ENCODE results near the gene SUCO. TPM values are rescaled to one million over a fixed set of nuclear protein-coding genes. Genes with fewer than 3 reads are reported as not detected.

The SUCO gene
- total and polyA plus RNA-seq, 2 of the 13 experiments (the other 11 are each of a cell fraction or from before 2014, with no cell fraction given), result 12.6 to 25.5 TPM

- TF ChIP-seq, protein P1, sequence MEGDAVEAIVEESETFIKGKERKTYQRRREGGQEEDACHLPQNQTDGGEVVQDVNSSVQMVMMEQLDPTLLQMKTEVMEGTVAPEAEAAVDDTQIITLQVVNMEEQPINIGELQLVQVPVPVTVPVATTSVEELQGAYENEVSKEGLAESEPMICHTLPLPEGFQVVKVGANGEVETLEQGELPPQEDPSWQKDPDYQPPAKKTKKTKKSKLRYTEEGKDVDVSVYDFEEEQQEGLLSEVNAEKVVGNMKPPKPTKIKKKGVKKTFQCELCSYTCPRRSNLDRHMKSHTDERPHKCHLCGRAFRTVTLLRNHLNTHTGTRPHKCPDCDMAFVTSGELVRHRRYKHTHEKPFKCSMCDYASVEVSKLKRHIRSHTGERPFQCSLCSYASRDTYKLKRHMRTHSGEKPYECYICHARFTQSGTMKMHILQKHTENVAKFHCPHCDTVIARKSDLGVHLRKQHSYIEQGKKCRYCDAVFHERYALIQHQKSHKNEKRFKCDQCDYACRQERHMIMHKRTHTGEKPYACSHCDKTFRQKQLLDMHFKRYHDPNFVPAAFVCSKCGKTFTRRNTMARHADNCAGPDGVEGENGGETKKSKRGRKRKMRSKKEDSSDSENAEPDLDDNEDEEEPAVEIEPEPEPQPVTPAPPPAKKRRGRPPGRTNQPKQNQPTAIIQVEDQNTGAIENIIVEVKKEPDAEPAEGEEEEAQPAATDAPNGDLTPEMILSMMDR (CRISPR knock-in tag; IDR thresholded peaks at IDR 0.05), result no peak
- no peak for TF ChIP-seq NR3C1 (CRISPR knock-in tag; IDR thresholded peaks at IDR 0.05)
- no peak for TF ChIP-seq HIVEP1 (CRISPR knock-in tag; IDR thresholded peaks at IDR 0.05)
- no peak for TF ChIP-seq YY1 (IDR thresholded peaks at IDR 0.05; ENCODE audit: insufficient read depth, insufficient replicate concordance, low read depth, low read length)
Observed at GRCh38 chr1:172657586-172657985, 124.6 kb downstream of the SUCO start (continued).

DNA sequence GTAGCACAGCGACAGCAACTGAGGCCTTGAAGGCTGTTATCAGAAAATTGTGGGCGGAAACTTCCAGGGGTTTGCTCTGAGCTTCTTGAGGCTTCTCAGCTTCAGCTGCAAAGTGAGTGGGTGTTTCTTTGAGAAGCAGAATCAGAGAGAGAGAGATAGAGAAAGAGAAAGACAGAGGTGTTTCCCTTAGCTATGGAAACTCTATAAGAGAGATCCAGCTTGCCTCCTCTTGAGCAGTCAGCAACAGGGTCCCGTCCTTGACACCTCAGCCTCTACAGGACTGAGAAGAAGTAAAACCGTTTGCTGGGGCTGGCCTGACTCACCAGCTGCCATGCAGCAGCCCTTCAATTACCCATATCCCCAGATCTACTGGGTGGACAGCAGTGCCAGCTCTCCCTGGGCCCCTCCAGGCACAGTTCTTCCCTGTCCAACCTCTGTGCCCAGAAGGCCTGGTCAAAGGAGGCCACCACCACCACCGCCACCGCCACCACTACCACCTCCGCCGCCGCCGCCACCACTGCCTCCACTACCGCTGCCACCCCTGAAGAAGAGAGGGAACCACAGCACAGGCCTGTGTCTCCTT lies 126.0 kb downstream of the SUCO start, which contains the start of gene FASLG:
Gene FASLG (plus strand): TSS at position 233 of the 583 bp plus-strand sequence. CDS start 99 bp downstream, at position 332.
- POLR2A ChIA-PET, result no interaction called here
- in situ Hi-C loops (cut with HindIII; ENCODE audit: extremely low pct_ligation_motif_present, low pct_unique_long_range_greater_than_20kb), result no loop called here
- no peak for FAIRE-seq
- no peak for TF ChIP-seq CBX2 (IDR thresholded peaks at IDR 0.05; ENCODE audit: low read depth, low read length)
- TF ChIP-seq CBX2 (CRISPR knock-in tag; IDR thresholded peaks at IDR 0.05; ENCODE audit: low read depth), result no peak
- TF ChIP-seq SIN3A (IDR thresholded peaks at IDR 0.05; ENCODE audit: borderline replicate concordance, low read depth, low read length), result no peak
- TF ChIP-seq MAZ (IDR thresholded peaks at IDR 0.05; ENCODE audit: borderline replicate concordance, low read depth, low read length), result no peak
- no peak for TF ChIP-seq MAZ (CRISPR knock-in tag; IDR thresholded peaks at IDR 0.05; ENCODE audit: low read depth)
- no peak for TF ChIP-seq RCOR2 (CRISPR knock-in tag; IDR thresholded peaks at IDR 0.05)
- no peak for TF ChIP-seq NFRKB (IDR thresholded peaks at IDR 0.05)
- no peak for TF ChIP-seq ZNF570 (CRISPR knock-in tag; IDR thresholded peaks at IDR 0.05; ENCODE audit: borderline replicate concordance)
- TF ChIP-seq KAT2B (IDR thresholded peaks at IDR 0.05; ENCODE audit: borderline replicate concordance, low read depth, low read length), result no peak
- no peak for TF ChIP-seq ELK4 (CRISPR knock-in tag; IDR thresholded peaks at IDR 0.05; ENCODE audit: borderline replicate concordance)
- TF ChIP-seq, protein P2, sequence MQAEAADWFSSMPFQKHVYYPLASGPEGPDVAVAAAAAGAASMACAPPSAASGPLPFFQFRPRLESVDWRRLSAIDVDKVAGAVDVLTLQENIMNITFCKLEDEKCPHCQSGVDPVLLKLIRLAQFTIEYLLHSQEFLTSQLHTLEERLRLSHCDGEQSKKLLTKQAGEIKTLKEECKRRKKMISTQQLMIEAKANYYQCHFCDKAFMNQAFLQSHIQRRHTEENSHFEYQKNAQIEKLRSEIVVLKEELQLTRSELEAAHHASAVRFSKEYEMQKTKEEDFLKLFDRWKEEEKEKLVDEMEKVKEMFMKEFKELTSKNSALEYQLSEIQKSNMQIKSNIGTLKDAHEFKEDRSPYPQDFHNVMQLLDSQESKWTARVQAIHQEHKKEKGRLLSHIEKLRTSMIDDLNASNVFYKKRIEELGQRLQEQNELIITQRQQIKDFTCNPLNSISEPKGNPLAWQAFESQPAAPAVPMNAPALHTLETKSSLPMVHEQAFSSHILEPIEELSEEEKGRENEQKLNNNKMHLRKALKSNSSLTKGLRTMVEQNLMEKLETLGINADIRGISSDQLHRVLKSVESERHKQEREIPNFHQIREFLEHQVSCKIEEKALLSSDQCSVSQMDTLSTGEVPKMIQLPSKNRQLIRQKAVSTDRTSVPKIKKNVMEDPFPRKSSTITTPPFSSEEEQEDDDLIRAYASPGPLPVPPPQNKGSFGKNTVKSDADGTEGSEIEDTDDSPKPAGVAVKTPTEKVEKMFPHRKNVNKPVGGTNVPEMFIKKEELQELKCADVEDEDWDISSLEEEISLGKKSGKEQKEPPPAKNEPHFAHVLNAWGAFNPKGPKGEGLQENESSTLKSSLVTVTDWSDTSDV (CRISPR knock-in tag; IDR thresholded peaks at IDR 0.05), result no peak
- no peak for TF ChIP-seq RFXANK (CRISPR knock-in tag; IDR thresholded peaks at IDR 0.05)
- TF ChIP-seq KDM4B (CRISPR knock-in tag; IDR thresholded peaks at IDR 0.05), result no peak
- TF ChIP-seq PBX2 (CRISPR knock-in tag; IDR thresholded peaks at IDR 0.05), result no peak
- no peak for TF ChIP-seq ZFP82 (CRISPR knock-in tag; IDR thresholded peaks at IDR 0.05; ENCODE audit: borderline replicate concordance)

More for the DNA sequence above, 126.0 kb downstream of the SUCO start, which contains the start of gene FASLG:
- WGBS (ENCODE audit: low lambda C conversion rate), result 68% methylated on average over 9 of the region's 11 CpGs
- no peaks in the 10 kb centered on the region for H3K4me1 ChIP-seq (ENCODE audit: insufficient read depth, low read length)
- no TSS peak for BruUV-seq (replicated peaks)
- peaks cover 0 to 6% of the 10 kb centered on the region in 2 experiments; a peak in 1 of 5 replicates for H3K27me3 ChIP-seq (ENCODE audit: control insufficient read depth in 1 of 2, insufficient read depth in 2 of 2, low read length in 2 of 2)
- DNase-seq (ENCODE audit: low spot score), result no peak
- no peak within 1 kb of the TSS for H3K9ac ChIP-seq (ENCODE audit: insufficient read depth, low read depth, low read length)
- no peak within 1 kb of the TSS for H3K4me3 ChIP-seq (replicated peaks in 1 of 3; ENCODE audit: insufficient read depth in 1 of 3, low read depth in 2 of 3, low read length in 3 of 3)
- no peaks in the 10 kb centered on the region for H4K20me1 ChIP-seq (ENCODE audit: insufficient read depth, low read length)
- intact Hi-C loops (cut with micrococcal nuclease; ENCODE audit: unreplicated experiment), result no loop called here
- H3K27ac ChIP-seq (ENCODE audit: extremely low read length, insufficient read depth, low read length), result no peak within 1 kb of the TSS
- ATAC-seq, result no peak
- no peak within 1 kb of the TSS for H2AFZ ChIP-seq (ENCODE audit: low read length)
- H3K9me3 ChIP-seq (ENCODE audit: low read length), result no peaks in the 10 kb centered on the region
- CTCF ChIA-PET (ENCODE audit: low intra/inter-chr PET ratio, low total read pairs), result no interaction called here
- no peaks in the 10 kb centered on the region for H3K79me2 ChIP-seq (ENCODE audit: insufficient read depth, low read length)
- H3K36me3 ChIP-seq (replicated peaks in 1 of 2; ENCODE audit: control insufficient read depth in 1 of 2, insufficient read depth in 2 of 2, low read length in 2 of 2), result no peaks in the 10 kb centered on the region
- H3K4me2 ChIP-seq (ENCODE audit: low read depth, low read length), result no peak within 1 kb of the TSS

Data from HepG2 (cell line).